ENCODE results near the gene CCDC93.

The CCDC93 gene

DNA sequence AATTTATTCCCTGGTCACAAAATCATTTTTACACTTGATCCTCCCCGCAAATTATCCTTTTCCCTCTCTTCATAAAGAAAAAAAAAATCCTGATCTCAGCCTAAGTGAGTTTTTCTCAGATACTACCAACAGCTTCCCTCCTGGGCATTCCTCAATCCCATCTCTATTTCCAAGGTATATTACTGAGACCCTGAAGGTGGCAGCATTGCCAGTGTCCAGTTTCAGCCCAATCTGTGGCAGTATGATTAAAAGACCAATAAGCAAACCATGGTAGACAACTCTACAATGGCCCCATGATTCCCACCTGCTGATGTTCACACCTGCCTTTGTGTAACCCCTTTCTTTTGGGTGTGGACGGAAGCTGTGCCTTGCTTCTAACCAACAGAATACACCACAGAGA, 45.1 kb downstream of the CCDC93 start:
- H3K27ac ChIP-seq = no peak overlapping the region
- no peak for TF ChIP-seq ZFX (IDR thresholded peaks at IDR 0.05)
- TF ChIP-seq, protein P1, sequence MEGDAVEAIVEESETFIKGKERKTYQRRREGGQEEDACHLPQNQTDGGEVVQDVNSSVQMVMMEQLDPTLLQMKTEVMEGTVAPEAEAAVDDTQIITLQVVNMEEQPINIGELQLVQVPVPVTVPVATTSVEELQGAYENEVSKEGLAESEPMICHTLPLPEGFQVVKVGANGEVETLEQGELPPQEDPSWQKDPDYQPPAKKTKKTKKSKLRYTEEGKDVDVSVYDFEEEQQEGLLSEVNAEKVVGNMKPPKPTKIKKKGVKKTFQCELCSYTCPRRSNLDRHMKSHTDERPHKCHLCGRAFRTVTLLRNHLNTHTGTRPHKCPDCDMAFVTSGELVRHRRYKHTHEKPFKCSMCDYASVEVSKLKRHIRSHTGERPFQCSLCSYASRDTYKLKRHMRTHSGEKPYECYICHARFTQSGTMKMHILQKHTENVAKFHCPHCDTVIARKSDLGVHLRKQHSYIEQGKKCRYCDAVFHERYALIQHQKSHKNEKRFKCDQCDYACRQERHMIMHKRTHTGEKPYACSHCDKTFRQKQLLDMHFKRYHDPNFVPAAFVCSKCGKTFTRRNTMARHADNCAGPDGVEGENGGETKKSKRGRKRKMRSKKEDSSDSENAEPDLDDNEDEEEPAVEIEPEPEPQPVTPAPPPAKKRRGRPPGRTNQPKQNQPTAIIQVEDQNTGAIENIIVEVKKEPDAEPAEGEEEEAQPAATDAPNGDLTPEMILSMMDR (conservative IDR thresholded peaks at IDR 0.05) = peak; percentile 12; the same call in 1 of the 2 replicates

DNA sequence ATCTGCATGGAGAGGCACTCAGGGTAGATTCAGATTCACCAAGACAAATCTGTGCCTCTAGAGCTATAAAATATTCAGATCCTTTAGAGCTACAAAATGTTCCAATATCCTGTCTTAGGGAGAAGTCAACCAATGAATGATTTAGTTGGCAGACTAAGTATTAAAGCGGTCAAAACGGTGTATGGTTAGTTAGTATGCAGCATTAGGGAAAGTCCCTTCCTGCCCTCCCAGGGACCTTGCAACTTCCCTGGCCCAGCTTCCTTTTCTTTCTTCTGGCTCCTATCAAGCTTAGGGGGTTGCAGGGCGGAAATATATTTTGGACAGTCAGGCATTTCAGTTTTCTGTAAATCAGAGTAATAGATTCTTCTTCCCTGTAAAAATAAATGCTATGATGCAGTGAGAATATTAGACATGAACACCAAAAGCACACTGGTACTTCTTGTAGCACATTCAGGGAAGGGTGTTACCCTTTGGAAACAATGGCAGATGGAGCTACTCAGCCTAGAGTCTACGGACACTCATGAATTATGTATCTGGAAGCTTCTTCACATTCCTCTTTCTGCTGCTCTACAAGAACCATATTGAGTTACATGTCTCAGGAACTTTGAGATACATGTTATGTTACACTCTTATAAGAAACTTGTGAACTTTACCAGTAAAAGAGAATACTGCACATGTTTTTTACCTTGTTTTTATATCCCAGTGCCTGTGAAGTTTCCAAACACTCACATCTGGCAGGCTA, 45.7 kb downstream of the CCDC93 start:
- TF ChIP-seq, protein P1 (conservative IDR thresholded peaks at IDR 0.05) = no peak
- TF ChIP-seq ZFX (IDR thresholded peaks at IDR 0.05) = no peak
- no peak overlapping the region for H3K27ac ChIP-seq

- H3K27ac ChIP-seq = no peak overlapping the region
- TF ChIP-seq, protein P1 (conservative IDR thresholded peaks at IDR 0.05) = no peak
- TF ChIP-seq ZFX (IDR thresholded peaks at IDR 0.05) = no peak
Measured at GRCh38 chr2:117963446-117963845, 50.4 kb downstream of the CCDC93 start.

DNA sequence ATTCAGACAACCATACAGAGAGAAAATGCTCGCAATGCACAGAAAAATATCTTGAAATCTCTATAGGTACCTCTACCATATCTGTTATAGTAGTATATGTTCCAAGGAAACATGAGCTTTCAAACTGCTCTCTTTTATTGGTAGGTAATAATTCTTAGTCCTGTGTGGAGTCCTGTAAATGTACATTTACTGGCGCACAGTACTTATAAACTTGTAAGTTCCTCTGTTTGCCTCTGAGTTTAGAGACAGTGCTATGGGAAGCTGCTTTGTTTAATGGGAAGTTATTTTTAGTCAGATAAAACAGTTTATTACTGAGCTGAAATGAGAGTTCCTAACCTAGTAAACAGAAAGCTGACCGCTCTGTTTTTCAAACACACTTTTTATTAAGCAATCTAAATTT, 52.7 kb downstream of the CCDC93 start:
- H3K27ac ChIP-seq = no peak overlapping the region
- TF ChIP-seq, protein P1 (conservative IDR thresholded peaks at IDR 0.05) = no peak
- TF ChIP-seq ZFX (IDR thresholded peaks at IDR 0.05) = no peak

GRCh38 chr2:117960231-117960630, 53.6 kb downstream of the CCDC93 start:
- TF ChIP-seq ZFX (IDR thresholded peaks at IDR 0.05) = no peak
- TF ChIP-seq, protein P1 (conservative IDR thresholded peaks at IDR 0.05) = no peak
- no peak overlapping the region for H3K27ac ChIP-seq

- peak overlapping the region; percentile 41; the same call in 1 of the 2 replicates for H3K27ac ChIP-seq
Measured at GRCh38 chr2:117958186-117958585, 55.7 kb downstream of the CCDC93 start.

DNA sequence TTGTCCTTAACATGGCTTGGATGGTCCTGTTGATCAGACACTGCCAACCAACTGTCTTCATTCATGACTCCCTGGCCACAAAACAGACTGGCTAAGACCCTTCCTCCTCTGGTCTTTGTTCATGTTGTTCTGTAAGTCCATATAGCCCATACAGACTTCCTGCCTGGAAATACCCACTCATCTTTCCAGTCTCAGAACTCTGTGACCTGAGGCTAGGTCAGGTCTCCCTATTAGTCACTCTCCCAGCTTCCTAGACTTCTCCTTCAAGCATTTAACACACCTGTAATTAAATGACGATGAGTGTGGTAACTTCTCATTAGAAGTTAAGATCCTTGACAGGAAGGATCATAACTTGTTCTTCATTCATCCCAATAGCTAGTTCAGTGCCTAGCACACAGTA, 56.3 kb downstream of the CCDC93 start:
- no peak for TF ChIP-seq ZFX (IDR thresholded peaks at IDR 0.05)
- peak overlapping the region; percentile 33; the same call in 1 of the 2 replicates for H3K27ac ChIP-seq

More at GRCh38 chr2:117958186-117958585, 55.7 kb downstream of the CCDC93 start:
- no peak for TF ChIP-seq ZFX (IDR thresholded peaks at IDR 0.05)
- TF ChIP-seq, protein P1 (conservative IDR thresholded peaks at IDR 0.05) = no peak

Measured in C4-2B (cell line).